HTERT RPE-1 (cell line): ENCODE data around the gene HOXD10.

ENCODE experiments used
- in situ Hi-C: fragments of 300-500 bp; cut with MboI; formaldehyde crosslinking; loops from 4 replicates; pipeline ENCODE4 v1.14.3; 2020; ENCODE audit warnings: low sequenced_read_pairs

The HOXD10 gene

DNA sequence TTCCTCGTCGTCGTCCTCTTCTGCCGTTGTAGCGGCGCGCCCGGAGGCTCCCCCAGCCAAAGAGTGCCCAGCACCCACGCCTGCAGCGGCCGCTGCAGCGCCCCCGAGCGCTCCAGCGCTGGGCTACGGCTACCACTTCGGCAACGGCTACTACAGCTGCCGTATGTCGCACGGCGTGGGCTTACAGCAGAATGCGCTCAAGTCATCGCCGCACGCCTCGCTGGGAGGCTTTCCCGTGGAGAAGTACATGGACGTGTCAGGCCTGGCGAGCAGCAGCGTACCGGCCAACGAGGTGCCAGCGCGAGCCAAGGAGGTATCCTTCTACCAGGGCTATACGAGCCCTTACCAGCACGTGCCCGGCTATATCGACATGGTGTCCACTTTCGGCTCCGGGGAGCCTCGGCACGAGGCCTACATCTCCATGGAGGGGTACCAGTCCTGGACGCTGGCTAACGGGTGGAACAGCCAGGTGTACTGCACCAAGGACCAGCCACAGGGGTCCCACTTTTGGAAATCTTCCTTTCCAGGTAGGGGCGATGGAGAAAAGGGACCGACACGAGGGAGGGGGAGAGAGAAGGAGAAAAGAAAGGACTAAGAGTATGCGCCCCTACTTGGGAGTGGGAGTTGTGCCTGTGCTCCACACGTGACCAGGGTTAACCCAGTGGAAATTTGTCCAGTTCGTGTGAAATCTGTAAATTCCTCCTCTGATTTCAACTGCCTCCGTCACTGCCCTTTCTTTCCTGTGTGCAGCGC, 23.3 kb upstream of the HOXD10 start:
- in situ Hi-C loops: loop anchor here (25.0 kb wide), 1 partner anchor 406 kb away; no protein-coding TSS in a partner anchor

DNA sequence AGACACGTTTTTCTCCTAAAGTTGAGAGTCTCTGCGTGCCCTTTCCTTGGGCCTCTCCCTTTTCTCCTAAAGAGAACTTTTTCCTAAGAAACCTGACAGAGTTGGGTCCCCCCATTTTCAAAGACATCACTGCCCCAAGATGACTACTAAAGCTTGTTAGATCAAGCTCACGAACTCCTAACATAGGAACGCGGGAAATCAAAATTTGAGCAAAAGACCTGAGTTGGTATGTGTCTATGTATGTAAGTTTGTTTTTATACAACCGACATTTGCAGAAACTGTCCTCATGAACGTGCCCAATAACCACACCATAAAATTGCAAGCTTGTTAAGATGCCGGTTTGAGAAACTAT, 22.7 kb upstream of the HOXD10 start:
- in situ Hi-C loops: loop anchor here (25.0 kb wide), 1 partner anchor 407 kb away; no protein-coding TSS in a partner anchor

DNA sequence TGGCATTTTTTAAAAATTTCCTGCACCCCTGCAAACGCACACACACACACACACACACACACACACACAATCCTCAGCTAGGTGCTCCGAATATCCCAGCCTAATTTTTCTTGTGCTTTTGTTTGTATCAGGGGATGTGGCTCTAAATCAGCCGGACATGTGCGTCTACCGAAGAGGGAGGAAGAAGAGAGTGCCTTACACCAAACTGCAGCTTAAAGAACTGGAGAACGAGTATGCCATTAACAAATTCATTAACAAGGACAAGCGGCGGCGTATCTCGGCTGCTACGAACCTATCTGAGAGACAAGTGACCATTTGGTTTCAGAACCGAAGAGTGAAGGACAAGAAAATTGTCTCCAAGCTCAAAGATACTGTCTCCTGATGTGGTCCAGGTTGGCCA, 22.2 kb upstream of the HOXD10 start:
- in situ Hi-C loops: loop anchor here (25.0 kb wide), 1 partner anchor 407 kb away; no protein-coding TSS in a partner anchor

DNA sequence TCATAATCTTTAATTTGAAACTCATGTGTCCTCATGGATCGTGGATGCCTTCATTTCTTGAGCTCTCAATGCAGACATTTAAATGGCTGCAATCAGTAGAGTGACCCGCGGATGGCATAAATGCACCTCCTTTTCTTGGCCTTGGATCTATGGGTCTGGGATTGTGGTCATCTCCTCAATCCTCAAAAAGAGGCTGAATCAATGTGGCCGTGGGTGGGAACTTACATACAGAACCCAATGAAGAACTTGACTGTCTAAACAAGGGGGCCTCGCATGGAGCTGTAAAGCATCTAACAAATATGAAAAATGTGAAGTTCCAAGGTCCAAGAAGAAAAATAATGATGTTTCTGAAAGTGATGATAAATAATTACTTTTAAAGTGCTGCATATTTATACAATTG, 21.2 kb upstream of the HOXD10 start:
- in situ Hi-C loops: loop anchor here (25.0 kb wide), 1 partner anchor 408 kb away; no protein-coding TSS in a partner anchor

DNA sequence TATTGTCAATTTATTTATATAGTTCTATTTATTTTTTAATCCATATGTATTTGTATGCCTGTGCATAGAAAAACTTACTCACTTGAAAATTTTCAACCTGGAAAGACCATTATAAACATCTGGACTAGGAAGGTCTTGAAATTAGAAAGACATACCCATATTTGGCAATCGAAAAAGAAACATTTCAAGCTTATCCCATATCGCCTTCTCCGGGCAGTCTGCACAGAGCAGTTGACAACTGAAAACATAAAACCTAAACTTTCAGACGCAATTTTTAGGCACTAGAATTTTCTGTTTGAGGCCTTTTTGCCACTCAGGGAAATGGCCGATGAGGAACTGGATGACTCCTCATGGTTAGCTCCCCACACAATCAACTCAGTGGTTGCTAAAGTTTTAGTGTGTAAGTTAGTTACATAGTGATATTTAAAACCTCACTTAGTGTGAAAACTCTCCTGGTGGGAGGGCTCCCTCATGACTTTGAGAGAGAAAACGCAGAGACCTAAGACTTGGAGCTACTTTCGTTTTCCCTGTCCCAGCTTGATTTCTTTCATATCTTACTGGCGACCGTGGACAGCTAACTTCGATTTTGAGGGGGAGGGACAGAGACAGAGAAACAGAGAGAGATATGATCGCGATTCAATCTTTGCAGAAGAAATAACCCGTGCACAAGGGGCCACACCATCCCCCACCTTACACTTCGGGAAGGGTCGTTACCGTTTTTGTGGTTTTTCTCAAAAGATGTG, 20.2 kb upstream of the HOXD10 start:
- in situ Hi-C loops: loop anchor here (25.0 kb wide), 1 partner anchor 409 kb away; no protein-coding TSS in a partner anchor

DNA sequence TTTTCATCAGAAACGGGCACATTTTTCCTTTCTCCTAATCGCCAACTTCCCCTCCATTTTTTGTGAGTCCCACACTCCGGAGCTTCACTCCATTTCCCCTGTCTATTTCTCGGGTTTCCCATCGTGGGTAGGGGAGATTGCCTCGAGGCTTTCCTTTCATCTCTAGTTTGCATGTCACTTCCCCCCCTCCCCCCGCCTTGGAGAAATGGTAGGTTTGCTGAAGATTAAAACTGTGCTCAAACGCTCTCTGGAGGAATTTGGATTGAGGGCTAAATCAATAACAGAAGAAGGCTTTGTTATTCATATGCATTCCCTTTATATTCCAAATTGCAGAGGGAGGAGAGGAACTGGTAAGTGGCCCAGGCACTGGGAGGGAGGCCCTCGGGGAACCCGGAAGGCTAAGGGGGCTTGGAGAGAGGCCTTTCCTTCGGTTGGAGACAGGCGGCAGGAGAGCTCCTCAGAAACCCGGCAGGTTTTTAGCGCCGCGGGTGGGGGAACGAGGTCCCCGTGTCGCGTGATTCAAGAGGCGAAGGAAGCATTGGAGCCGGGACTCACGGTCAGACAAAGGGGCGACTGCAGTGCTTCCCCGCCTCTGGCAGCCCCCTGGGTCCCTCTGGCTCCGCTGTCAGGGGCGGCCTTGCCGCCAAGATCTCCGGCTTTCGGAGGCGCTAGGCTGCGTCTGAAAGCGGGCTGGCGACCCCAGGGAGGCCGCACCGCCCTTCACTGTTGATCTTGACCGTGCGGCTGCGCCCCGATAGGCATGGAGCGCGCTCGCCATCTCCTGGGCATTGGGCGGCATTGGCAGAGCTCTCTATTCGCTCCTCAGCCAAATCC, 19.4 kb upstream of the HOXD10 start:
- in situ Hi-C loops: loop anchor here (25.0 kb wide), 1 partner anchor 410 kb away; no protein-coding TSS in a partner anchor

DNA sequence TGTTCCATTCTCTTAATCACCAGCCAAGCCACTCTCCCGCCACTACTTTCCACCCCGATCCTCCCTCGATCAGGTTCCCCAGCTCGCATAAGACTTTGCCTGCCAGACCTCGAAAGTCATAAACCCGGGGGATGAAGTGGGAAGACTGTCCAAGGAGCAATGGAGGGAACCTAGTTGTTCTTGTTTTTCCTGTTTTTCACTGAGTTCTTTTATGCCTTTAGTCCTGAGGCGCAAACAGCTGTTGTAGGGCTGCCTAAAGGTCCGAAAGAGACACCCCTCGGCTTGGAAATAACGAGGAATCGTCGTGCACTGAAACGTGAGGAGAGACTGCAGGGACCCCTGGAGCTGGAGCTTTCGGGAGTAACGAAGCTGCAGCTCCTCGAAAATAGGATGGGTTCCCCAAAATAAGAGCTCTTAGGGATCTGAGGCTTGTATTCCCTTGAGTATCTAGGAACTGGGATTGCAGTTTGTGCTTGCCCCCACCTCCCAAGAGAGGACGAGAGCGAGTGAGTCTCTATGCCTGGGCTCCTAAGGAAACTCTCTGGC, 18.7 kb upstream of the HOXD10 start:
- in situ Hi-C loops: loop anchor here (25.0 kb wide), 1 partner anchor 411 kb away; no protein-coding TSS in a partner anchor

DNA sequence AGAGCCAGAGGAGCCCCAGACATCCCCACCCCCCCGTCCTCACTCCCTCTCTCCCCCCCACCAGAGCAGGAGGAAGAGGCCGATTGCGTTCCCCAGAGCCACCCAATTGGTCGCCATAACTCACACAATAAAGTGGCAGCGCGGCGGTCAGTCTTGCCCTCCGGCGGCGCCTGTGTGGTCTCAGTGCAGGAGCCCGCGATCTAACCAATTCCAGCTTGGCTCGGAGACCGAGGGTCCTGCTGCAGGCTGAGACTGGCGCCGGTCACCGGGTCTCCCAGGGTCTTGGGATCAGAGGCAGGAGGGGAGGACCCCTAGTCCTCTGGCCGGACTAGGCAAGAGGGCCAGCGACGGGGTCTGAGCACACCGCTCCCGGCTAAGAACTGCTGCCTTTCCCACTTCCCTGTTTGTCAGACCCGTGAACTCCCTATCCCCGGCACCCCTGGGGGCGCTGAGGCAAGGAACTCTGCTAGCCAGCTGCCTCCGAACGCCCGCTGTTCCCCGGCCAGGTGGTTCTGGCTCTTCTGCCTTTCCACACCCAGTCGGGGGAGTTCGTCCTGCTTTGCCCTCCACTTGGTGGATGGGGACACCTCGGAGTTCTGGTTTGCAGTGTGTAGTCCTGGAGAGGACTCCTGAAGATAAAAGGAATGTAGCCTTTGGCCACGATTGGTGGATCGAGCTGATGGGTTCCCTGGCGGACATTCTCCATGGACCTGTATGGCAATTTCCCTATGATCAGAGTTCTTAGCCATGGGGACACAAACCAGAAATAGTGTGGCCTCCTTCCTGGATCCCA, 18.0 kb upstream of the HOXD10 start:
- in situ Hi-C loops: loop anchor here (25.0 kb wide), 1 partner anchor 411 kb away; no protein-coding TSS in a partner anchor

- in situ Hi-C loops: loop anchor here (25.0 kb wide), 1 partner anchor 412 kb away; no protein-coding TSS in a partner anchor
Measured at GRCh38 chr2:176099159-176099727, 17.3 kb upstream of the HOXD10 start.

GRCh38 chr2:176099728-176100546, 16.6 kb upstream of the HOXD10 start, which contains the start of gene HOXD12:
HOXD12 (plus strand) TSS chr2:176099795; CDS start chr2:176099802, 7 bp downstream.
- in situ Hi-C loops: loop anchor here (25.0 kb wide), 1 partner anchor 413 kb away; no protein-coding TSS in a partner anchor

- in situ Hi-C loops: no loop called here
Measured at GRCh38 chr2:176100547-176101140, 15.9 kb upstream of the HOXD10 start.

- in situ Hi-C loops: no loop called here
Measured at GRCh38 chr2:176101216-176101830, 15.3 kb upstream of the HOXD10 start.

- in situ Hi-C loops: no loop called here
Measured at GRCh38 chr2:176101842-176102241, 14.7 kb upstream of the HOXD10 start.

GRCh38 chr2:176102309-176102866, 14.2 kb upstream of the HOXD10 start:
- in situ Hi-C loops: no loop called here

- in situ Hi-C loops: no loop called here
Measured at GRCh38 chr2:176103194-176103593, 13.4 kb upstream of the HOXD10 start.

- in situ Hi-C loops: no loop called here
Measured at GRCh38 chr2:176103742-176104315, 12.7 kb upstream of the HOXD10 start.
